Measurements from ENCODE around the gene LTA. TPM values are rescaled to one million over a fixed set of nuclear protein-coding genes. Genes with fewer than 3 reads are reported as not detected.

Gene LTA
- total RNA-seq (ENCODE audit: insufficient read depth, low replicate concordance) = not detected

GRCh38 chr6:31572041-31572911, at the start of gene LTA:
Gene LTA, plus strand, starts transcription at chr6:31572289. Its CDS starts 454 bp downstream, at chr6:31572743.
- DNase-seq (ENCODE audit: low spot score) = no peak

DNA sequence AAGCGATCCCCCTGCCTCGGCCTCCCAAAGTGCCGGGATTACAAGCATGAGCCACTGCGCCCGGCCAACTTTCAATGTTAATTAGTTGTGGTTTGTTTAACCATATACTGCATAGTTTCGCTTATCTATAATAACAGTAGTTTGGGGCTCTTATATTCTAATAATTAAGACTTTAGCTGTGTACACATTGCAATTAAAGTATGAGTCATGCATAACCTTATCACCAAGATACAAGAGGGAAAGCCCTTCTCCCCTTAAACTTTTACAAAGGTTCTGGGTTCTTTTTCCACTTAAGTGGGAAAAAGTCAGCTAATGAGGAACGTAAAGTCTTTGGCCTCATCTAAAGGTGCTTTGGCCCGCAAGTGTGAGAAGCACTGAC, 46.5 kb upstream of the LTA start:
- DNase-seq (ENCODE audit: low spot score) = no peak

GRCh38 chr6:31525932-31526591, 46.0 kb upstream of the LTA start:
- no peak for DNase-seq (ENCODE audit: low spot score)

GRCh38 chr6:31528307-31528777, 43.7 kb upstream of the LTA start:
- DNase-seq (ENCODE audit: low spot score) = no peak

DNA sequence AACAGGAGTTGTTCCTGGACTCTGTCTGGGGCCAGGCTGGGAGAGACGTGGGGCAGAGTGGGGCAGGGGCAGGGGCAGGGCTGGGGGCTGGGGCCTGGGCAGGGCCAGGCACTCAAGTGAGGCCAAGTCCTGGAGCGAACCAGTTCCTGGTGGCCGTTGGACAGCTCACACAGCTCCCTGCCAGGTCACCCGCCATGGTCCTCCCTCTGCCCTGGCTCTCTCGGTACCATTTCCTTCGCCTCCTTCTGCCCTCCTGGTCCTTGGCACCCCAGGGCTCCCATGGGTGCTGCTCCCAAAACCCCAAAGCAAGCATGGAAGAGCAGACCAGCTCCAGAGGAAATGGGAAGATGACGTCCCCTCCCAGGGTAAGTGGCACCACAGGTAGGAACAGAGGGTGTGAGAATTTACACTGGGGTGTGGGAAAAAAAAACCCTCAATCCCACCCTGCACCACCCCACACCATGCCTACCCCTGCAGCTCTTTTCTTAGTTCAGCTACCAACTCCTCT, 43.2 kb upstream of the LTA start, which contains the start of gene MCCD1:
Gene MCCD1 (plus strand): TSS at position 142 of the 508 bp plus-strand sequence. CDS start 53 bp downstream, at position 195.
- no peak for DNase-seq (ENCODE audit: low spot score)

DNA sequence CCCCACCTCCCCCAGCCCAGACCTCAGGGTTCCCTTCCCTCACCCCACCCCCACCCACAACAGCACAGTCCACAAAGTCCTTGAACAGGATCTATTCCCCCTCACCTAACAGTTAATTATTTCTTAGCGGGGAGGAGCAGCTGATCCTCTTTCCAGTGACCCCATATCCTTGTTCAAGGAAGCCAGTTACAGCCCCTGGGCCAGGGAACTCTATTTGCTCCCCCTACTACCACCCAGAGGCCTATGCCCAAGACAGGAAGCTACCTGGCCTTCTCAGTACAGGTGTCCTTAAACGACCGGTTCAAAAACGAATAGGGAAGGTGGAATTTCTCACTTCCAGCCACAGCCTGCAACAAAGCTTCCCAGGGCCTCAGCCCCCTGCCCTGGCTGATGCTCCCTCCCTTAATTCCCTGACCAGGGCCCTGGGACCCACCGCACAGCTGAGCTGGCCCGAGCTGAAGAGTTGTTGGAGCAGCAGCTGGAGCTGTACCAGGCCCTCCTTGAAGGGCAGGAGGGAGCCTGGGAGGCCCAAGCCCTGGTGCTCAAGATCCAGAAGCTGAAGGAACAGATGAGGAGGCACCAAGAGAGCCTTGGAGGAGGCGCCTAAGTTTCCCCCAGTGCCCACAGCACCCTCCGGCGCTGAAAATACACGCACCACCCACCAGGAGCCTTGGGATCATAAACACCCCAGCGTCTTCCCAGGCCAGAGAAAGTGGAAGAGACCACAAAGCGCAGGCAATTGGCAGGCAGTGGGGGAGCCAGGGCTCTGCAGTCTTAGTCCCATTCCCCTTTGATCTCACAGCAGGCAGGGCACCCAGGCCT, 42.5 kb upstream of the LTA start:
- DNase-seq (ENCODE audit: low spot score) = no peak

GRCh38 chr6:31530659-31531058, 41.4 kb upstream of the LTA start:
- DNase-seq (ENCODE audit: low spot score) = no peak

- DNase-seq (ENCODE audit: low spot score) = no peak
These were observed 40.9 kb upstream of the LTA start for GRCh38 chr6:31531162-31531561.

- DNase-seq (ENCODE audit: low spot score) = no peak
These were observed 40.1 kb upstream of the LTA start for GRCh38 chr6:31531771-31532643.

- no peak for DNase-seq (ENCODE audit: low spot score)
These were observed 39.2 kb upstream of the LTA start for GRCh38 chr6:31532644-31533454.

DNA sequence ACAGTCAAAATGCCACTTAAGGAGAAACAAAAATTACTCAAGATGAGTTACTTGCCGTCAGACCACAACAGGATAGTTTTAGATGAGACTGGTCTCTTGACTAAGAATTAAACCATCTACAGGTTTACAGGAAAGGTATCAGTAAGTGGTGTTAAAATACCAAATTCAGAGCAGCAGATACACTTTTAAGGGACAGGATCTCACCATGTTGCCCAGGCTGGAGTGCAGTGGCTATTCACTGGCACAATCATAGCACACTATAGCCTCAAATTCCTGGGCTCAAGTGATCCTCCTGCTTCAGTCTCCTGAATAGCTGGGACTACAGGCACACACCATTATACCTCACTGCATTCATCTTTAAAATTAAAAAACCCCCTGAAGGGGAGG, 38.6 kb upstream of the LTA start:
- no peak for DNase-seq (ENCODE audit: low spot score)

DNA sequence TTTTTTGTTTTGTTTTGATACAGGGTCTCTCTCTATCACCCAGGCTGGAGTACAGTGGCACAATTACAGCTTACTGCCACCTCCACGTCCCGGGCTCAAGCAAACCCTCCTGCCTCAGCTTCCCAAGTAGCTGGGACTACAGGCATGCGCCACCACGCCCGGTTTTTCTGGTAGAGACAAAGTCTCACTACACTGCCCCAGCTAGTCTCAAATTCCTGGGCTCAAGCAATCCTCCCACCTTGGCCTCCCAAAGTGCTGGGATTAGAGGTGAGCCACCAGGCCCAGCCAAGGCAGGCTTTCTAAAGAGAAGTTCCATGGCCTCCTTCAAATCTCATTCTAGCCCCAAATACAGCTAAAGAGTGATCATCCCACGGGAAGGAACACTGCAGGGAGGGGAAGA, 38.1 kb upstream of the LTA start:
- DNase-seq (ENCODE audit: low spot score) = no peak

- DNase-seq (ENCODE audit: low spot score) = no peak
These were observed 37.5 kb upstream of the LTA start for GRCh38 chr6:31534521-31535040.

- DNase-seq (ENCODE audit: low spot score) = no peak
These were observed 36.4 kb upstream of the LTA start for GRCh38 chr6:31535538-31536324.

DNA sequence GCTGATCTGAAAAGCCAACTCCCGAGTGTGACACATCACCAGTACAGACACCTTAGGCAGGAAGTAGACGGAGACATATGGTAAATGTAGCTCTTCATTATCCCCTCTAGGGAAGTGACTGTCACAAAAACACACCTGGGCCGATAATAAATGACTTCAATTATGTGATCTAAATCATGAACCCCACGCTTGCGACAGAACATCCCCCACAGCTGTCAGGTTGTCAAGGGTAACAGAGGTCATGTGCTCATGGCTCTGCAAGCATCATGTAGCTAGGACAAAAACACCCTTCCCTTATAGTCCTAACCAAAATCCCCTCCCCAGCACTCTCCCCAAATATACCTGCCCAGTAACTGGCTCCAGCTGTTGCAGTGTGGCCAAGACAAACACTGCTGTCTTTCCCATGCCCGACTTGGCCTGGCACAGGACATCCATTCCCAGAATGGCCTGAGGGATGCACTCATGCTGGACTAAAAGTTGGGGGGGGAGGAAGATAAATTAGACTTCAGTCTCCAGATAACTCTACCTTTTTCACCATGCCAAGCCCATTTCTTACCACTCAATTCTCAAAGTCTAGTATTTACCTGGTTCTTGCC, 33.2 kb upstream of the LTA start:
- no peak for DNase-seq (ENCODE audit: low spot score)

DNA sequence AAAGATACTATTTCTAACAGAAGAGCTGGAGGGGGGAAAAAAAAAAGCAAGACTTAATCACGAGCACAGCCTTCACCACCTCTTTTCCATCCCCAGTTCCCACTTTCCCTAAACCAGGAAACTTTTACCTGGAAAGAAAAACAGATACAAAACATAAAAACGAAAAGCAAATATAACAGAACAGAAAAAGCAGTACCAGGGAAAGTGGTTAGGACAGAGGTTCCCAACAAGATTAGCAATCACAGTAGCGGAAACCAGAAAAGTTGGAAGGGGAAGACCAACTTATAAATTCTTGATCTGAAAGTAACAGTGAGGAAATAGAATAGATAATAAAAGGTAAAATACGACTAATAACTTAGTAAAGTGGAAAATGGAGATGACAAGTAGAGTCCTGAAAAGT, 31.4 kb upstream of the LTA start:
- no peak for DNase-seq (ENCODE audit: low spot score)

- no peak for DNase-seq (ENCODE audit: low spot score)
These were observed 30.9 kb upstream of the LTA start for GRCh38 chr6:31541059-31541657.

Measured in umbilical cord (tissue), 2 donors.